Measurements from ENCODE around the gene CTU1. TPM values are rescaled to one million over a fixed set of nuclear protein-coding genes. Genes with fewer than 3 reads are reported as not detected.

The CTU1 gene
- total RNA-seq, 3 donors from 2014 or later (not counting 1 experiment from before 2014, with no cell fraction given) = 2.5 to 6.5 (median 3.8) TPM

GRCh38 chr19:51136851-51137551 is 28.8 kb upstream of the CTU1 start:
- Histone ChIP-seq H3K9me3 (ENCODE audit: control insufficient read depth, insufficient read depth, low read length) (no peaks in the 10 kb centered on the region), H3K4me1 (ENCODE audit: control insufficient read depth, insufficient read depth, low read length) (peaks cover 82% of the 10 kb centered on the region), H3K27me3 (ENCODE audit: control insufficient read depth, insufficient read depth, low read length) (no peaks in the 10 kb centered on the region), H3K4me3 (ENCODE audit: low read length) (no peak overlapping the region), H3K36me3 (ENCODE audit: control insufficient read depth, insufficient read depth, low read length) (no peaks in the 10 kb centered on the region), H3K27ac (ENCODE audit: low read length) (peak overlapping the region; percentile 78)
- intact Hi-C loops (cut with micrococcal nuclease) = no loop called here
- Mint-ChIP-seq H3K27ac (peak overlapping the region; percentile 90 to 96), H3K9me3 (no peaks in the 10 kb centered on the region), H3K4me1 (peaks cover 81 to 91% of the 10 kb centered on the region in 2 donors), H3K36me3 (no peaks in the 10 kb centered on the region), H3K4me3 (peak overlapping the region; percentile 80), H3K27me3 (ENCODE audit: low read depth in 2 of 2) (no peaks in the 10 kb centered on the region)
- no peak for TF ChIP-seq CTCF (IDR thresholded peaks at IDR 0.05)
- ATAC-seq = no peak
- WGBS (ENCODE audit: insufficient coverage) = 41% methylated on average over 10 of the region's 12 CpGs
- DNase-seq = no peak

GRCh38 chr19:51135986-51136762 is 28.0 kb upstream of the CTU1 start:
- Histone ChIP-seq H3K27me3 (ENCODE audit: control insufficient read depth, insufficient read depth, low read length) (no peaks in the 10 kb centered on the region), H3K36me3 (ENCODE audit: control insufficient read depth, insufficient read depth, low read length) (no peaks in the 10 kb centered on the region), H3K27ac (ENCODE audit: low read length) (peak overlapping the region; percentile 78), H3K4me1 (ENCODE audit: control insufficient read depth, insufficient read depth, low read length) (peaks cover 82% of the 10 kb centered on the region), H3K9me3 (ENCODE audit: control insufficient read depth, insufficient read depth, low read length) (no peaks in the 10 kb centered on the region), H3K4me3 (ENCODE audit: low read length) (no peak overlapping the region)
- Mint-ChIP-seq H3K4me3 (peak overlapping the region; percentile 80), H3K4me1 (peaks cover 77 to 87% of the 10 kb centered on the region in 2 donors), H3K36me3 (no peaks in the 10 kb centered on the region), H3K27me3 (ENCODE audit: low read depth in 2 of 2) (no peaks in the 10 kb centered on the region), H3K9me3 (no peaks in the 10 kb centered on the region), H3K27ac (peak overlapping the region; percentile 90 to 96)
- WGBS (ENCODE audit: insufficient coverage) = 79% methylated on average over 8 of the region's 8 CpGs
- DNase-seq = no peak
- ATAC-seq = no peak
- intact Hi-C loops (cut with micrococcal nuclease) = no loop called here
- no peak for TF ChIP-seq CTCF (IDR thresholded peaks at IDR 0.05)

- intact Hi-C loops (cut with micrococcal nuclease) = no loop called here
- TF ChIP-seq CTCF (IDR thresholded peaks at IDR 0.05) = no peak
- 52% methylated on average over 3 of the region's 5 CpGs for WGBS (ENCODE audit: insufficient coverage)
- DNase-seq (no peak), ATAC-seq (peak; percentile 51 to 71 (median 54))
- peak overlapping the region; percentile 80 for H3K4me3 Mint-ChIP-seq
- H3K36me3 Mint-ChIP-seq = no peaks in the 10 kb centered on the region
- peak overlapping the region; percentile 78 for H3K27ac ChIP-seq (ENCODE audit: low read length)
- no peaks in the 10 kb centered on the region for H3K27me3 Mint-ChIP-seq (ENCODE audit: low read depth in 2 of 2)
- H3K4me1 Mint-ChIP-seq = peaks cover 83 to 86% of the 10 kb centered on the region in 2 donors
- no peaks in the 10 kb centered on the region for H3K27me3 ChIP-seq (ENCODE audit: control insufficient read depth, insufficient read depth, low read length)
- H3K9me3 Mint-ChIP-seq = no peaks in the 10 kb centered on the region
- H3K36me3 ChIP-seq (ENCODE audit: control insufficient read depth, insufficient read depth, low read length) = peaks cover 3% of the 10 kb centered on the region
- peak overlapping the region; percentile 90 to 96 for H3K27ac Mint-ChIP-seq
- H3K4me1 ChIP-seq (ENCODE audit: control insufficient read depth, insufficient read depth, low read length) = peaks cover 82% of the 10 kb centered on the region
- no peaks in the 10 kb centered on the region for H3K9me3 ChIP-seq (ENCODE audit: control insufficient read depth, insufficient read depth, low read length)
- no peak overlapping the region for H3K4me3 ChIP-seq (ENCODE audit: low read length)
These were observed 26.8 kb upstream of the CTU1 start for GRCh38 chr19:51135004-51135403.

Measured in natural killer cell (primary cell).